GM18858 (cell line): ENCODE data around the gene IFITM1.
"Not testable (repeated sequence)": the region's sequence is repeated elsewhere in the genome, so short reads cannot be mapped to it uniquely, and the experiment has no call there.

ENCODE experiments used
- ATAC-seq: cut with Tn5 transposase; IDR thresholded peaks from one replicate; pipeline ENCODE4 v1.9.1; 2021; ENCODE audit not compliant: unreplicated experiment

Gene IFITM1

GRCh38 chr11:362642-363442 lies 49.0 kb downstream of the IFITM1 start:
- ATAC-seq: no peak

DNA sequence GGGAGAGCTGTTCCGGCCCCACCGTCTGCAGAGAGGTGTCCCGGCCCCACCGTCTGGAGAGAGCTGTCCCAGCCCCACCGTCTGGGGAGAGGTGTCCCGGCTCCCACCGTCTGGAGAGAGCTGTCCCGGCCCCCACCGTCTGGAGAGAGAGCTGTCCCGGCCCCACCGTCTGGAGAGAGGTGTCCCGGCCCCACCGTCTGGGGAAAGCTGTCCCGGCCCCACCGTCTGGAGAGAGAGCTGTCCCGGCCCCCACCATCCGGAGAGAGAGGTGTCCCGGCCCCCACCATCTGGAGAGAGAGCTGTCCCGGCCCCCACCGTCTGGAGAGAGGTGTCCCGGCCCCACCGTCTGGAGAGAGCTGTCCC lies 49.6 kb downstream of the IFITM1 start:
- ATAC-seq: not testable (repeated sequence)

DNA sequence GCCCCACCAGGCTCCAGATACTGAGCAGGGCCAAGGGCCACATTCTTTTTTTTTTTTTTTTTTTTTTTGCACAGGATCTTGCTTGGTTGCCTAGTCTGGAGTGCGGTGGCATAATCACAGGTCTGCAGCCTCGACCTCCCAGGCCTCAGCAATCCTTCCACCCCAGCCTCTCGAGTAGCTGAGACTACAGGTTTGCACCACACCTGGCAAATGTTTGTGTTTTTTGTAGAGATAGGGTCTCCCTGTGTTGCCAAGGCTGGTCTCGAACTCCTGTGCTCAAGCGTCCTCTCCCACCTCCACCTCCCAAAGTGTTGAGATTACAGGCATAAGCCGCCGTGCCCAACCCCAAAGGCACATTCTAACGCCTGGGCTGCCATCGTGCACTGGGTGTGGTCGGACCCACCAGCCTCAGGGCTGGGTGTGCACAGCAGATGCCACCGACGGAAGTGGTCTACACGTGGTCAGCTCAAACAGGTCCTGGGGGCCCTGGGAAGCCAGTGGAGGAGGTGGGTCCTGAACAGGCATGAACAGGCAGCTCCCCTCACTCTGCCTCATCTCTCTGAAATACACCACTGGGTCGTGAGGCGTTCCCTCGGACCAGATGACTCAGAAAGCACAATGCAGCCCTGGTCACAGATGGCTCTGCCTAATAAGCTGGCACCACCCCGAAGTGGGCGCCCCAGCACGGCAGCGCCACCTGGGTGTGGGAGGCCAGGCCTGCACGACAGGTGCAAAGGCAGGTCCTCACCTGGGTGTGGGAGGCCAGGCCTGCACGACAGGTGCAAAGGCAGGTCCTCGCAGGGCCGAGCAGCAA lies 50.3 kb downstream of the IFITM1 start:
- no peak for ATAC-seq
